Body of pancreas (tissue), 4 donors: ENCODE results near the gene LDLRAP1.
"Not testable (repeated sequence)": the region's sequence is repeated elsewhere in the genome, so short reads cannot be mapped to it uniquely, and the experiment has no call there.

Experiments
- CTCF ChIP-seq, 7 experiments: fragments of 450-650 bp in 4 of 7; fragments of 200-600 bp in 3 of 7; sonication (generic) in 3 of 7; IDR thresholded peaks; one replicate each; pipeline ENCODE4 v1.5.1; 2016 to 2019; ENCODE audit warnings: antibody characterized with exemption in 7 of 7
- POLR2A ChIP-seq, 3 donors: fragments of 450-650 bp; IDR thresholded peaks; one replicate each; pipeline ENCODE4 v1.6.1; 2016; ENCODE audit warnings: antibody characterized with exemption in 3 of 3, mild to moderate bottlenecking in 2 of 3

- not testable (repeated sequence) for TF ChIP-seq POLR2A, CTCF (IDR thresholded peaks at IDR 0.05)
Observed at GRCh38 chr1:25588786-25589185, 45.4 kb downstream of the LDLRAP1 start.
